ENCODE results near the gene ALDH1A2. TPM values are rescaled to one million over a fixed set of nuclear protein-coding genes. Genes with fewer than 3 reads are reported as not detected.

Gene ALDH1A2
- total and polyA plus RNA-seq, 11 donors: 1.9 to 63.3 (median 6.8) TPM

DNA sequence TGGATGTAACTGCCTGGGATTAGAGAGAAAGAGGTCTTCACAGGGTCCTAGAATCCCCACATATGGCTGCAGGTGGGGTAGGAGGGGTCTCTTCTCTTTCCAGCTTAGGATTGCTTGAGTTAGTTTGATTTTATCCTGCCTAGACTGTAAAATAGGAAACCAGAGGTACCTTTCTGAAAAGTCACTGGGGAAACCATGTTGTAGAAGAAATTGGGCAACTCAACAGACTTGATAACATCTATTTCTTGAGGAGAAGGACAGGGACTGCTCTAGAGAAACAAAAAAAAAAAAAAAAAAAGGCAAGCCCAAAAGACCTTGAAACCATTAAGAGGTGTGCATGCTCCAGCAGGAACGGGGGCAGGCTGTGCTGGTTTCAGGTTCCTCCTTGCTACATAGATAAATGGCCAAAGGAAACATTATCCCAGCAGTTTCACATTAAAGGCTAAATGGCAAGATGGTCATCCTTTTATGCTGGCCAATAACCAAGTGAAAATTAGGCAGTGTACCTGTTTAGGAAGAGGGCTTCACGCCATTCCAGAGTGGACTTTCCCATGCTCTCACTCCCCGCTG is 116.1 kb downstream of the ALDH1A2 start:
- H3K4me3 ChIP-seq: no peak overlapping the region
- WGBS, 4 donors: 92 to 96% (median 95%) methylated on average over 3 of the region's 3 CpGs
- H3K9me3 ChIP-seq: no peaks in the 10 kb centered on the region
- H3K36me3 ChIP-seq: no peaks in the 10 kb centered on the region
- intact Hi-C loops (cut with DNase I): no loop called here
- ATAC-seq: no peak
- H3K27me3 ChIP-seq: no peaks in the 10 kb centered on the region
- H3K4me1 ChIP-seq: peaks cover 0 to 17% (median 0%) of the 10 kb centered on the region in 12 donors
- TF ChIP-seq, protein P1, sequence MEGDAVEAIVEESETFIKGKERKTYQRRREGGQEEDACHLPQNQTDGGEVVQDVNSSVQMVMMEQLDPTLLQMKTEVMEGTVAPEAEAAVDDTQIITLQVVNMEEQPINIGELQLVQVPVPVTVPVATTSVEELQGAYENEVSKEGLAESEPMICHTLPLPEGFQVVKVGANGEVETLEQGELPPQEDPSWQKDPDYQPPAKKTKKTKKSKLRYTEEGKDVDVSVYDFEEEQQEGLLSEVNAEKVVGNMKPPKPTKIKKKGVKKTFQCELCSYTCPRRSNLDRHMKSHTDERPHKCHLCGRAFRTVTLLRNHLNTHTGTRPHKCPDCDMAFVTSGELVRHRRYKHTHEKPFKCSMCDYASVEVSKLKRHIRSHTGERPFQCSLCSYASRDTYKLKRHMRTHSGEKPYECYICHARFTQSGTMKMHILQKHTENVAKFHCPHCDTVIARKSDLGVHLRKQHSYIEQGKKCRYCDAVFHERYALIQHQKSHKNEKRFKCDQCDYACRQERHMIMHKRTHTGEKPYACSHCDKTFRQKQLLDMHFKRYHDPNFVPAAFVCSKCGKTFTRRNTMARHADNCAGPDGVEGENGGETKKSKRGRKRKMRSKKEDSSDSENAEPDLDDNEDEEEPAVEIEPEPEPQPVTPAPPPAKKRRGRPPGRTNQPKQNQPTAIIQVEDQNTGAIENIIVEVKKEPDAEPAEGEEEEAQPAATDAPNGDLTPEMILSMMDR (IDR thresholded peaks at IDR 0.05): no peak
- no peak for TF ChIP-seq POLR2A (IDR thresholded peaks at IDR 0.05)
- no peak overlapping the region for H3K27ac ChIP-seq
- DNase-seq: no peak

DNA sequence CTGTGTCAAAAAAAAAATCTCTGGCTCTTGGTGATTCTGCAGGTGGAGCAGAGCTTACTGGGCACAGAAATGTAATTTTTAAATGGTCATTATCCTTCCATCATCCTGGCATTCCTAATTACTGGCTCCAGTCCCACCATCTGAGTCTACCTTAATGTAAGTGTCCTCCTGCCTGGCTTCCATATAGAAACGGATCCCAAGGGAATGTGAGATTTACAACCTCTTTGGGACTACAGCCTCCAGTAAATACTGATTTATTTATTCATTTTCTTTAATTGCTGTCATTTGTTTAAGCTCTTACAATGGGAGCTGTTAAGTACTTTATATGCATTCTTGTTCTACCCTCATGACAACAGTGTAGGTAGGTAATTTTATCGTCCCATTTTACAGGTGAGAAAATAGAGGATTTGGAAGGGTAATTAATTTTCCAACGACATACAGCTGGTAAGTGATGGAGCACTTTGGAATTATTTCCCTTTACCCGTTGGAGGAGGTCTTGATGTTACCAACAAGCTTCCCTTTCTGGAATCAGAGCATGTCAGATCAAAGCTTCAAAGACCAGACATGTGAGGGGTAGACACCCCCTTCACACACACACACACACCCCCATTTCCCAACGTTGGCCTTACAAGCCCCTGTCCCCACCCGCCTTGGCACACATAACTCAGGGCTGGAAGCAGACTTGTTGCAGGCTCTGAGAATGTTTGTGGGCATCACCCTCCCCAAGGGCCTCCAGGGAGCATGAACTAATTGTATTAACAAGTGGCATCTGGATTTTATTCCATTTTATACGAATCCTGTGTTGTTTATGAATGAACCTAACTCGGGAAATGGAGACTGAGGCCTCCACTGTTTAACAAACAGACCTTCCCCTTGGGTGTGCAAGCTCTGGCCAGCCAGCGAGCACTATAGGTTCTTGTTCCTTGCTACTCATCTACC is 116.9 kb downstream of the ALDH1A2 start:
- Histone ChIP-seq H3K27me3 (no peaks in the 10 kb centered on the region), H3K27ac (no peak overlapping the region), H3K36me3 (no peaks in the 10 kb centered on the region), H3K4me3 (no peak overlapping the region), H3K9me3 (no peaks in the 10 kb centered on the region), H3K4me1 (peaks cover 0 to 10% (median 0%) of the 10 kb centered on the region in 12 donors)
- WGBS, 4 donors: 81 to 82% (median 81%) methylated on average over 9 of the region's 9 CpGs
- TF ChIP-seq, protein P1 (IDR thresholded peaks at IDR 0.05): no peak
- no peak for TF ChIP-seq POLR2A (IDR thresholded peaks at IDR 0.05)
- DNase-seq (no peak), ATAC-seq (no peak)
- intact Hi-C loops (cut with DNase I): no loop called here

DNA sequence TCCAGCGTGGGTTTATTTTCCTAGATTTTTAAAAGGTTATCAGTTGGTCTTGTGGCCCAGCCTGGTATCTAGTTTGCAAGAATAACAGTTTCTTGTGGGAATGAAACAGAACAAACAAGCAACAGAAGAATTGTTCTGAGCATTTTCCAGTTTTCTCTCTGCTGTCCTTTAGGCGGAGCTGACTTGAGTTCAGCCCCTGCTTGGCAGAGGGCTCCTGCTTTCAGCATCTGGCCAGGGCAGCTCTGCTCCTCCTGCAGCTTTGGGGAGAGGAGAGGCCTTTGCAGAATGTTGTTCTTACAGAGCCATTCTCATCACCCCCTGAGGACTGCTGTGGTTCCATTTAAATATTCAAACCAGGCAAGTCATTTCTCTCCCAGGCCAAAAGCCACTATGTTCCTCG is 117.7 kb downstream of the ALDH1A2 start:
- 68 to 84% (median 75%) methylated on average over 3 of the region's 3 CpGs for WGBS, 4 donors
- Histone ChIP-seq H3K27me3 (no peaks in the 10 kb centered on the region), H3K9me3 (no peaks in the 10 kb centered on the region), H3K4me3 (no peak overlapping the region), H3K4me1 (peaks cover 0 to 10% (median 0%) of the 10 kb centered on the region in 12 donors), H3K27ac (peak overlapping the region in 3 of 12 donors; percentile 14 to 43 (median 26)), H3K36me3 (no peaks in the 10 kb centered on the region)
- TF ChIP-seq, protein P1 (IDR thresholded peaks at IDR 0.05): peak in 1 of 12 donors; percentile 11
- TF ChIP-seq POLR2A (IDR thresholded peaks at IDR 0.05): no peak
- DNase-seq: peak in 4 of 5 donors; percentile 31 to 68 (median 40)
- intact Hi-C loops (cut with DNase I): no loop called here
- ATAC-seq: peak in 3 of 4 donors; percentile 67 to 74 (median 73)

DNA sequence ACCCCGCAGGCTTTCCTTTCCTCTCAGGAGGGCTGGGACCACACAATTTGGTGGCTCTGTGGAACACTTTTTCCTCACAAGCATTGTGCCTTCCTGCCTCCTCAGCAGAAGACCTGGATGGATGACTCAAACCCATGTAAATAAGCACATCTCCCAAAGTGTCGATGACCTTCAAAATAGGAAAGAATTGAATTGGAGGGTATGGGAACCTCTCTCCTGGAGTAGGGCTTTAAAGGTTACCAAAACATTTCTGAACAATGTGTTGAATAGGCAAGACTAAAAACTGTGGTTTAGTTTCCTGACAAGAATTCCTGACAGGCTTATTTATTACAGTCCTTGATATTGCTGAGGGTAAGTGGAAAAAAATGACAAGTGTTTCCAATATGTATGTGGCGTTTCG is 118.2 kb downstream of the ALDH1A2 start:
- no peaks in the 10 kb centered on the region for H3K36me3 ChIP-seq
- no peak for DNase-seq
- H3K27me3 ChIP-seq: no peaks in the 10 kb centered on the region
- H3K4me3 ChIP-seq: no peak overlapping the region
- H3K27ac ChIP-seq: peak overlapping the region in 3 of 12 donors; percentile 14 to 43 (median 26)
- no peak for TF ChIP-seq POLR2A (IDR thresholded peaks at IDR 0.05)
- TF ChIP-seq, protein P1 (IDR thresholded peaks at IDR 0.05): no peak
- peak in 2 of 4 donors; percentile 27 to 60 for ATAC-seq
- 74 to 81% (median 80%) methylated on average over 4 of the region's 4 CpGs for WGBS, 4 donors
- intact Hi-C loops (cut with DNase I): no loop called here
- peaks cover 0 to 10% (median 0%) of the 10 kb centered on the region in 12 donors for H3K4me1 ChIP-seq
- H3K9me3 ChIP-seq: no peaks in the 10 kb centered on the region
